HG03060 (cell line): ENCODE measurements around the gene REV1.

Experiments
- ATAC-seq: cut with Tn5 transposase; IDR thresholded peaks from one replicate; pipeline ENCODE4 v1.9.1; 2021; ENCODE audit warnings: low read depth, moderate number of reproducible peaks; ENCODE audit not compliant: unreplicated experiment

The REV1 gene

DNA sequence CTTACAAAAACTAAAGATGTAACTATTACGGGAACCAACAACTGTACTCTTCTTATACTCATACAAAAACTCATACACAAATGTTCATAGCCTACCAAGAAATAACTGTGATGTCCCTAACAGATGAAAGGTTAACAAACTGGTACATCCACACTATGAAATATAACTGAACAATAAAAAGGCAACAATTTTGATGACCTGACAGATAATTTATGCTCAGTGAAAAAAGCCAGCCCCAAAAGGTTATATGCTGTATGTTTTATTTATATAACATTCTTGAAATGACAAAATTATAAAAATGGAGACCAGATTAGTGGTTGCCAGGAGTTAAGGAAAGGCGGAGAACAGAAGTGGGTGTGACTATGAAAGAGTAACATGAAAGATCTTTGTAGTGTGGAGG, 31.3 kb downstream of the REV1 start:
- no peak for ATAC-seq

GRCh38 chr2:99451686-99452085, 38.1 kb downstream of the REV1 start:
- no peak for ATAC-seq

- ATAC-seq, result no peak
These were observed 38.5 kb downstream of the REV1 start for GRCh38 chr2:99451280-99451679.

DNA sequence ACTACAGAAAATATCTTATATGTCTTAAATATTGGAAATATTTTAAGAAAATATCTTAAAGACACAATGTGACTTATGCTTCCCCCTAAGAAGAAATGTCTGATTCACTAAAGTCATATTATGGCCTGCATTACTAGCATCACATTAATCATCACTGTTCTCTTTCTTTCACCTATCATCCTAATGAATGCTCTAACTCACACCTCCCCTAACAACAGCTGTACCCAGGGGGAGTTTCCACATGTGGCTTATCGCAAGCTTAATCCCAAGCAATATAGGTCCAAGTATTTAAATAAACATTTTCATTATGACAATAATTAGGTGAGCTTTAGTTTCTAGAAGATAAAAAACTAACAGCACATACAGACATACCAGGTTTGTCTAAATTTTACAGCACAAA, 39.6 kb downstream of the REV1 start:
- no peak for ATAC-seq

GRCh38 chr2:99448556-99448955, 41.3 kb downstream of the REV1 start:
- ATAC-seq, result no peak

GRCh38 chr2:99445065-99445464, 44.8 kb downstream of the REV1 start:
- ATAC-seq, result no peak

- no peak for ATAC-seq
These were observed 45.6 kb downstream of the REV1 start for GRCh38 chr2:99444222-99444621.

DNA sequence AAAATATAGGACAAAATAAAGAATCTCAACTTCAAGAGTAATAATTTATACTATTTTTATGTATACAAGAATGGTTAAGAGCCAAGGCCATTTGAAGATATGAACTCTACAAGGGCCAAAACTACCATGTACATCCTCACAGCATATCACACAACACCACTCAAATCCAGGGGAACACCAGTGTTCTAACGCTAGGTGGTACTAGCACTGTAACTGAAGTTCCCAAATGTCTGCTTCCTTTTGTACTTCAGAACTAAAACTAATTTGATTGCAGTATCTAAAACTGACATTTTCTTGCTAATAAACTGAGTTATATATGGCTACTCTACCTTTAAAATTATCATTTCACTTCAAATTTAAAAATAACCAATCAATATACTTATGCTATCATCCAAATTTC, 47.0 kb downstream of the REV1 start:
- ATAC-seq, result no peak

- ATAC-seq, result no peak
These were observed 49.8 kb downstream of the REV1 start for GRCh38 chr2:99439971-99440505.

DNA sequence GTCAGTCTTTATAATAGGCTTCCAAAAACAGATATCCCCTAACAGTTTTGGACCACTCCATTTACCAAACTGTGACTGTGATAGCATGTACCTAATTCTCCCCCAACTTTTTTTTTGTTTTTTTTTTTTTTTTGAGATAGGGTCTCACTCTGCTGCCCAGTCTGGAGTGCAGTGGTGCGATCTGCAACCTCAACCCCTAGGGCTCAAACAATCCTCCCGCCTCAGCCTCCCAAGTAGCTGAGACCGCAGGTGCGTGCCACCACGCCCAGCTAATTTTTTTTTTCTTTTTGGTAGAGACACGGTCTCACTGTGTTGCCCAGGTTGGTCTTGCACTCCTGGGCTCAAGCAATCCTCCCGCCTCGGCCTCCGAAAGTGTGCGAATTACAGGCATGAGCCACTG, 52.9 kb downstream of the REV1 start:
- no peak for ATAC-seq

DNA sequence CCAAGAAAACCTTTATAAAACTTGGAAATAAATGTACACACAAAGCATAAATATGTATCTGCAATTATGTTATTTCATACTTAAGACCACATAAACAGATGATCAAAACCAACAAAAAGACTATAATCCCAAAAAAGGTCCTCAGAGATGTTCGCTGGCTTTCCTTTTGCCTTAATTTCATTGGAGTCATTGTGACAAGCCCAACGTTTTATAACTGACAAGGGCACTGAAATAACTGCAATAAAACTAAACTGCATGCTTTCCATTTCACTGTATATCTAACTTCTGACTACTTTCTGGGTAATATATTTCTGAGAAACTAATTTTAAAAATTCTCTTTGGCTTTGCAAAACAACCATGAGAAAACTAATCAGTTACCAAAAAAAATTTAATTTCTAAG, 56.5 kb downstream of the REV1 start:
- ATAC-seq, result no peak

GRCh38 chr2:99431587-99432275, 58.1 kb downstream of the REV1 start:
- no peak for ATAC-seq

GRCh38 chr2:99430614-99431291, 59.1 kb downstream of the REV1 start:
- no peak for ATAC-seq

DNA sequence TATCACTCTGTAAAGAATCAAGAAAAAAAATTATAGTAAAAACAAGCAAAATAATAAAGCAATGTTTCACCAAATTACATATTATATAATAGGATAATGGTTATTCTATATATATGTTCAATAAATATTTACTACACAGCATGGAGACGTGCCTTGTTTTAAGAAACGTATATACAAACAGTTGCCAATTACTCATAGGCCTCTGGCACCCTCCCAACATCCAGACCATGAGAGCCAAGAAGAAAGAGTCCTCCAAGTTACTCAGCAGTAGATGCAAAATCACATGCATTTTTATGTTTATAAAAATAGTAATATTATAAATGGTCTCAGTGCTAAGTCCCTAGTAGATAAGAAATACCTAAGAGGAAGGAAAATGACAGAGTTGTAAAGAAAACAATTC, 64.8 kb downstream of the REV1 start:
- no peak for ATAC-seq

DNA sequence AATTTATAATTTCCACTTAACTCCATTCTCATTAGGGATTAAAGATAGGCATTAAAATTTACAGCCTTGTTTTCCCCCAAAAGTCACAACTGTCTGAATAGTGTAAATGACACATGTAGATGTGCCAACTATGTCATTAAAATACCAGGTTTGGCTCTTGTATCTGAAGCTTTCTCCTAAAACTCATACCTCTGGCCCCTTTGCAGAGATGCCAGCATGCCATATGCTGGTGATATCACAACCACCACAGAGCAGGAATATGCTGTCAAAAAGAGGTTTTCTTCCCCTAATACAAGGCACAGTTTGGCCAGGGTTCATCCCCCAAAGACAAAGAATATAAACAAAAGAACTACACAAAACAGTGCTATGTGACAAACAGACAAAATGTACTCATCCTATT, 65.4 kb downstream of the REV1 start:
- ATAC-seq, result no peak

DNA sequence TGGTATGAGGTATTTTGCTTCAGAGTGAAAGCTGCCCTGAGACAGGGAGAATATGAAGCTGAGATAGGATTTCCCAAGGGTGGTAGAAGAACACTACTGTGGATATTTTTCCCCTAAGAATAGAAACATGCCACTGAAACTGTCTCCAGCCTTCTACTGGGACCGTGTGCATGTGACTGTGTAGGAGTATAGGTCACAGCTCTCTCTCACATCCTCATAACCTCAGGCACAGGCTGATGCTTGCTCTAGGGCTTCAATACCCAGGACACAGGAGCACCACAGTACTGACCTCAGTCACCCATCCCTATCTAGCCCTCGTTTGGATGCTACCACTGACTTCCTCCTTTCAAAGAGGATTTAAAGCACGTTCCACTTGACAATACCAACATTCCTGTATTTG, 67.2 kb downstream of the REV1 start:
- no peak for ATAC-seq

- no peak for ATAC-seq
These were observed 68.3 kb downstream of the REV1 start for GRCh38 chr2:99421469-99421868.

GRCh38 chr2:99420751-99421299, 69.0 kb downstream of the REV1 start:
- ATAC-seq, result no peak

GRCh38 chr2:99420031-99420430, 69.8 kb downstream of the REV1 start:
- ATAC-seq, result no peak

- ATAC-seq, result no peak
These were observed 72.4 kb downstream of the REV1 start for GRCh38 chr2:99417396-99417795.

- ATAC-seq, result no peak
These were observed 75.3 kb downstream of the REV1 start for GRCh38 chr2:99414566-99414965.

DNA sequence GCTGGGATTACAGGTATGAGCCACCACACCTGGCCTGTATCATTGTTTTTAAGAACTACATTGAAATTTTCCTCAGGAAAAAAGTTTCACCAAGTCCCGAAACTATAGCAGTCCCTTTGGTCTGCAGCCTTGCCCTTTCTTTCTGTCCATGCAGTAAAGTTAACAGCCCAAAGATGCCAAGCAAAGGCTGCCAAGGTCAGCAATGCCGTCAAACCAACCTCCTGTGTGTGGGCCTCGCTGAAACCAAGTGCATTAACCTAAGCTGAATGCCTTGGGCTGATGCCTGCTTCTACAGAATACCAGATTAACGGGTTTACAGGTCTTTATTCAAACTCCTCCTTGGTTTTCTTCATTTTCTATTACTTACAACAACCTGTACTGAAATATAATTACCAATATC, 79.5 kb downstream of the REV1 start:
- ATAC-seq, result no peak
